HG02943 (cell line): Measurements from ENCODE around the gene INPP5E.

Source experiments
- ATAC-seq: cut with Tn5 transposase; IDR thresholded peaks from one replicate; pipeline ENCODE4 v1.9.1; 2021; ENCODE audit warnings: mild to moderate bottlenecking, low read depth, moderate library complexity; ENCODE audit not compliant: unreplicated experiment

The INPP5E gene

DNA sequence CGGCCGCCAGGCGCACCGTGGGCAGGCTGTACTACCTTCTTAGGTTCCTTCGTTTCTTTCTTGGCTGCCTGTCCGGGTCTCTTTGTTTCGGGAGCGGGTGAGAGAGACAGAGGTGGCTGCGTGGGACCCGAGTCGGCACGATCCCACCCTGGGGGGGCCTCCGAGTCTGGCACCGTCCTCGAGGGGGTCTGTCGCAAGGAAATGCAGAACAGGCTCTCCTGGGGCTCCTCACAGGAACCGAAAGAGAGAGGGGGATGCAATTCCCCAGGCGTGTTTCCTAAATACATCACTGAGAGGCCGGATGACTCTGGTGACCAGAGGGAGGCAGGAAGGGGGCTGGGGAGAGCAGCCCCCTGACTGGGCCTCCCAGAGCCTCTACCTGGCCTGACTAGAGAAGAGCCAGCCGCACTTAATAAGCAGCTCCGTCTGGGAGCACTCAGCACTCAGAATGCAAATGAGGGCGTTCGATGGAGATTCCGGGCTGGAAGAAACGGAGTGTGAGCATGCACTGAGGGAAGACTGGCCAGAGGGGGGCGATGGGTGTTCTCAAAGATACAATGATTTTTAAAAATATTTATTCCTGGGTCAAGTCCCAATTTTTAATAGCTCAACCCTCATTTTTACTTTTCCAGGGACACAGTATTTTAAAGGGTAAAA lies 11.7 kb upstream of the INPP5E start:
- ATAC-seq = no peak

DNA sequence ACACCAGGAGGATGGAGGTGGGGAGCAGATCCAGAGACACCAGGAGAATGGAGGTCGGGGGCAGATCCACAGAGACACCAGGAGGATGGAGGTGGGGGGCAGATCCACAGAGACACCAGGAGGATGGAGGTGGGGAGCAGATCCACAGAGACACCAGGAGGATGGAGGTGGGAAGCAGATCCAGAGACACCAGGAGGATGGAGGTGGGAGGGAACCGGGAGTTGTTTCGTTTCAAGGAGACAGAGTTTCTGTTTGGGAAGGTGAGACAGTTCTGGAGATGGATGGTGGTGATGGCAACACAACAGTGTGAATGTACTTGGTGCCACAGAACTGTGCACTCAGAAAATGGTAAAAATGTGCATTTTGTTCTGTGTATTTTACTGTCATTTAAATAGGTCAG lies 9.0 kb upstream of the INPP5E start:
- no peak for ATAC-seq

DNA sequence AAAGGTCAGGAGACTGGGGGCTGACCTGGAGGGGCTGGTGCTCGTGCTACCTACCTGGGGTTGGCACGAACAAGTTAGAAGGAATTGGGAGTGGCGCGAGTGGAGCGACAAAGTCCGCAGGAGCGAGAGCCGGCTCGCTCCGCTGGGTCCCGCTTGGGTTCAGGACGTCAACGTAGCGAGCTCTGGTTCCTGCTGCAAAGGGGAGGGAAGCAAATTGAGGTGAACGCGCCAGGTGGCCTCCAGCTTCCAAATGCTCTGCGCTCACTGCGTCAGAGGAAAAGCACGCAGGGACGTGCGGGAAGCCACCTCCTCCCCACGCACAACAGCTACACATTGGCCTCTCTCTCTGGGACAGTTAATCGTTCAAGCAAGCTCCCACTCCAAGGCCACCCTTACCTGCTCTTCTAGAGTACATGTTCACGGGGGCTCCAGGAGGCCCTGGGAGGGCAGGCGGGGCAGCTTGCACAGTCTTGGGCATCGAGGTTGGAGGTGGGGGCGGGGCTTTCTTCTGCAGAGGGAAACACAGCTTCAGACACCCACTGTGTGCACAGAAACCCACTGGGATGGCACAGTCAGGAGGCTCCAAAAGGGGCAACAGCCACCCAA lies 7.6 kb upstream of the INPP5E start:
- no peak for ATAC-seq

DNA sequence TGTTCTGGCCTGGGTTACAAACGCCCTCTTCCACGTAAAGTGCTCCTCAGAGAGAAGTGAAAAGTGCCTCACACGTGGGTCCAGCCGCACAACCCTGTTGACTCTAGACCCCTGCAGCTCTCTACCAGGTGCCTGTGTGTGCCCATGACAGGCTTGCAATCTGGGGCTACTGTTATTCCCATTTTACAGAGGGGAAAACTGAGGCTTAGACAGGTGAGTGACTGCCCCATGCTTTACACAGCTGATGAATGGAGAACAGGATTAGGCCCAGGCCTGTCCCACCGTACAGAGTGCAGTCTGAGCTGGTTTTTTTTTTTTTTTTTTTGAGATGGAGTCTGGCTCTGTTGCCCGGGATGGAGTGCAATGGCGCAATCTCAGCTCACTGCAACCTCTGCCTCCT lies 6.2 kb upstream of the INPP5E start:
- ATAC-seq = no peak

DNA sequence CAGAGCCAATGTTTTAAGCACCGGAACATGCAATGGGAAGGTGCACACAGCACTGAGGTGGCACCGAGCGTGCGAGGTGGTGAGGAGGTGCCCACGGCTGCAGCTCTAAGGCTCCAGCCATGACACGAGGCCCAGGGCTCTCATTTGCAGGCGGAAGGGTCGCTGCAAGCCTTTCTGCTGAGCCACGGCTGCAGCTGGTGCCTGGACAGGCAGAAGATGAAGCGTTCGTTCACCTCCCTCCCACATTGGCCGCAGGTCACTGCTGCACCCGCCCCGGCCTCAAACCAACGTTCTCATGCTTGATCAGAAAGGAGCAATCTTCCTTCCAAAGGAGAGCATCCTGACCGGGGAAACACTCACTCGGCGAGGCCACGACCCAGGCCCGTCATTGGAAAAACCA lies 4.5 kb upstream of the INPP5E start:
- ATAC-seq = no peak

DNA sequence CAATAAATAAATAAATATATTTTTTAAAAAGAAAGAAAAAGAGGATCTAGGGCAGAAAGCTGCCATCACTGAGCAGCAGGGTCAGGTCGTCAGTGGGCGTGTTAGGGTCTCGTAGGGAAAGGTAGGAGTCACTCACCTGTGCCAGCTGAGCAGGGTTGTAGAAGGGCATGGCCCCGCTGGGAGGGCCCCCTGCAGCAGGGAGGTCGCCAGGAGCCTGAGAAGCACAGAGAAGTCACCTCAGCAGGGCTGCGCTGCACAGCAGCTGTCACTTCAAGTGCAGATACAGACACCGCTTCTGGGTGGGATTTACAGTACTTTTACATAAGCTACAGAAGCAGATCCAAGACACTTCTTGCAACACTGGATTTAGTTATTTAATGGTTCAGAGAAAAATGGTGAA lies 4.0 kb upstream of the INPP5E start:
- no peak for ATAC-seq

DNA sequence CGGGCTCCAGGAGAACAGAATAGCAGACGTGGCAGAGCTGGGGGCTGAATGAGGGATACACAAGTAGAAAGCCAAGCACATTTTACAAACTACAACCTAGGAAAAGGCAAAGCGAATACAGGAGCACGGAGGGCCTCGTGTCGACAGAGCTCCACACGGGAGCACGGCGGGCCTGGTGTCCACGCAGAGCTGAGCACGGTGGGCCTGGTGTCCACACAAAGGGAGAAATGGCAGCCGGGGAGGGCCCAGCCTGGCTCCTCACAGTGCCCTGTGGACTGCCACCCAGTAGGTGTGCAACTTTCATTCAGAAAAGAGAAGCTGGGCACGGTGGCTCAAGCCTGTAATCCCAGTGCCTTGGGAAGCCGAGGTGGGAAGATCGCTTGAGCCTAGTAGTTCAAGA lies 3.4 kb upstream of the INPP5E start:
- ATAC-seq = no peak

DNA sequence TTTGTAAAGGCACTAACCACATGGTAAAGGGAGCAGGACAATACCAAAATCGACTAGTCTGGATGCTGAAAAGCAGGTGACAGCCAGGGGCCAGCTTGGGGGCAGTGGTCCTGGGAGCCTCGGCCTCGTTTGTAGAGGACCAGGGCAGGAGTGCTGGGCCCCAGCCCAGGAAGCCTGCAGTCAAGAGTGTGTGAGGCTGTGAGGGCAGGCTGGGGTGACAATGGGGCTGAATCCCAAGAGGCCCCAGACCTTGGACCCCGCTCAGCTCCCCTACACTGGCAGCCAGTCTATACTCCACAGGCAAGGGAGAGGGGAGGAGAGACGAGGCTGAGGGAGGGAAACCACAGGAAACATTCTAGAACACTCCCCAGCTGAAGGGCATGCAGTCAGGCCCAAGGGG lies 2.6 kb upstream of the INPP5E start:
- no peak for ATAC-seq

DNA sequence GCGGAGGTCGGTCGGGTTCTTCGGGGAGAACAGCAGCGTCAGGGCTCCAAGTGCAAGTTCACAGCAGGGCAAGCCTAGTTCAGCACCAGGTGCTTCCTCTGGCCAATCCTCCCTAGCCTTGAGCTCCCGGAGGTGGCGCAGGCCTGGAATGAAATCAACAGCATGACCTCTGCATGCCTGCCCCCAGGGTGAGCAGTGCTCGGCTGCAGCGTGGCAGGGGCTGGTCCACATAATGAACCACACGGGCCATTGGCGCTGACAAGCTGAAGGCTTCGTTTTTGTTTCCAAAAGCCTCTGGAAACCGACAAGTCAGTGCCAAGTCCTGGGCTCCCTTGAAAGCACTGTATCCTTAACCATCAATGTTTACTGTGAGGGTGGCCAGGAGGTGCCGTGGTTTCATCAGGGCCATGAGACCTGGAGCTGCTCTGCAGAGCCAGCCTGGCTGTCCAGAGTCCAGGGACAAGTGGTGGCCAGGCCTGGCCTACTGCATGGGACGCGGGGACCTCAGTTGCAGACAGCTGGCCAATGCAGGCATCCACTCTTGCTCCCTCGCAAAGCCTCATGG lies 2.1 kb upstream of the INPP5E start:
- no peak for ATAC-seq

DNA sequence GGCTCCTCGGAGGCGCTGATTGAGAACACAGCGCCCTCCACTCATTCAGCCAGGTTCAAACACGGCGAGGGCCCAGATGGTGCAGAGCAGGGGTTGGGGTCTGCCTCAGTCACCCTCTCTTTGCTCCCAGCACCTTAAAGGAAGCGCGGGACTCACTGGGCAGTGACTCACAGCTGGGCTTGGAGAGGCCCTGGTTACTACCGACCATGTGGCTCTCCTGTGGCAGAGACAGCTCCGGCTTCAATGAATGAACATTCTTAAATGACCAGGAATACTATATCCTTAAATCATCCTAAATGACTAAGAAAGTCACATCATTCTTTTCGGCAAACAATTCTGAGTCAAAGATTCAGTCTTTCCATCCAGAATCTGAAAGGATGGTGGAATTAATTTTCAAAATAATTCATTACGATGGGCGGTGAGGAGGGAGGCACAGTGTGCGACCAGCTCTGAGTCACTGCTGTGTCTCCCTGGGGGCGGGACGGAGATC lies 1.6 kb upstream of the INPP5E start:
- no peak for ATAC-seq

DNA sequence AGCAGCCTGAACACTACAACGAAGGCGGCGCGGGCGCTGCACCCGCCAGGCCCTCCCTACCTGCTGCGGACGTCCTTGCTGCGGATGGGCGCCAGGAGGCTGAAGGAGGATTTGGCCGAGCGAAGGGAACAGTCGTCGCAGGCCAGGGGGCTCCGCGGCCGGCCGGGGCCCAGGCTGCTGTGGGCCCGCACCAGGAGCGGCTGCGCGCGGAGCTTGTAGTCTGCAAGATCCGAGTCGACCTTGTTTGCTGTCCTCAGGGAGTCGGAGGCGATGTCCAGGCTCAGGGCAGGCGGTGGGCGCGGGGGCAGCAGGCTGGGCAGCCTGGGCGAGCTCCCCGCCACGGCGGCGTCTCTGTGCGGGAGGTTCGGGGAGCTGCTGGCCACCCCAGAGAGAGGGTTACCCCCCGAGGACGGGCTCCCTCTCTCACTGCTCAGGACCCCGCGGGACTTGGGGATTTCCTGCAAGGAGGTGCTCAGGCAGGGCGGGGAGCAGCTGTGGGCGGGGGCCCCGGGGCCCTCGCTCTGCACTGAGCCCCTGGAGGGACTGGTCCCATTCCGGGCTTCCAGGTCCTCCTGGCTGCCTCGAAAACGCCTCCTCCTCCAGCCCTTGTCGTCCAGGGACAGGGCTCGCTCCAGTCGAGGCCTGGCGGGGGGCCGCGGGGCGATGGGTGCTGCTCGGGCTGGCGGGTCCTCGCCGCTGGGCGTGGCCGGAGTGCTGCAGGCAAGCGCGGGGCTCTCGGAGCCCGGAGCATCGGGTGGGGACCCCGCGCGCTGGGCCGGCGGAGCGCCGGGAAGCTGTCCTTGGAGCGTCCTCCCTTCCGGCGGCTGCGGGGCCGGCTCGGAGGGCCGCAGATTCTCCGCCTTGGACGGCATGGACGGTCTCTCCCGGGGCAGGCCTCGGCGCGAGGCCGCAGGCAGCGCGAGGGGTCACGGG lies 831 bp downstream of the INPP5E start:
- peak; percentile 28 for ATAC-seq

DNA sequence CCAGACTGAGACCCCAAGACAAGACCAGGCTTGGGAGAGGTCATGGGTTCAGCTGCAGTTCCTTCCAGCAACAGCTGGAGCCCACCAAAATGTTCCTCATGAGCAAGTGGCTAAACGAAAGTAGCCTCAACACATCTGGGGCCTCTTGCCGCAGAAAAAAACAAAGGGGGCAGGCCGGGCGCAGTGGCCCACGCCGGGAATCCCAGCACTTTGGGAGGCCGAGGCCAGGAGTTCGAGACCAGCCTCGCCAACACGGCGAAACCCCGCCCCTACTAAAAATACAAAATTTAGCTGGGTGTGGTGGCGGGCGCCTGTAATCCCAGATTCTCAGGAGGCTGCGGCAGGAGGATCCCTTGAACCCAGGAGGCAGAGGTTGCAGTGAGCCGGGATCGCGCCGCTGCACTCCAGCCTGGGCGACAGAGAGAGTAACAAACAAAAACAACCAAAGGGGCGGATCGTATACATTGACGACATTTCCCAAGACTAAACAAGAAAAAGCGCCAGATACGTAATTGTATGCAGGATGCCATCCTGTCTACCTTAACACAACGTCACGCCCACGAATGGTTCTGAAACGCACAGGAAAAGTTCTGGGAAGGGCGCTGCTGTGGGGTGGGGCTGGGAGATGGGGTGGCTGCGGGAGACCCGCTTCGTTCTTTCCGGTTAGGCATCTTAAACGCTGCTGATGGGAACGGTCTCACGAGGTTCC lies 1.7 kb downstream of the INPP5E start:
- ATAC-seq = no peak

DNA sequence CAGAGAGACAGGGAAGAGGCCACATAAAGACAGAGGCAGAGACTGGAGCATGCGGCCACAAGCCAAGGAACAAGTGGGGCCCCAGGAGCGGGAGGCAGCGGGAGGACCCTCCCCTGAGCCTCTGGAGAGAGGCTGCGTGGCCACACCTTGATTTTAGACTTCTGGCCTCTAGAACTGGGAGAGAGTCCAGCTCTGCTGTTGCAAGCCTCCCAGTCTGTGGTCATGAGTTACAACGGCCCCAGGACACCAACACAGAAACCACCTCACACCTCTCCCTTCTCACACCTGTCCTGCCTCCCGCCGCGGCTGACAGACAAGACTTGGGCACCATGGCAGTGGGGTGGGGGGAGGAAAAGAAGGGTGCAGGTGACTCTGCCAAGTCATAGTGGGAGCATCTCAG lies 2.2 kb downstream of the INPP5E start:
- ATAC-seq = no peak

DNA sequence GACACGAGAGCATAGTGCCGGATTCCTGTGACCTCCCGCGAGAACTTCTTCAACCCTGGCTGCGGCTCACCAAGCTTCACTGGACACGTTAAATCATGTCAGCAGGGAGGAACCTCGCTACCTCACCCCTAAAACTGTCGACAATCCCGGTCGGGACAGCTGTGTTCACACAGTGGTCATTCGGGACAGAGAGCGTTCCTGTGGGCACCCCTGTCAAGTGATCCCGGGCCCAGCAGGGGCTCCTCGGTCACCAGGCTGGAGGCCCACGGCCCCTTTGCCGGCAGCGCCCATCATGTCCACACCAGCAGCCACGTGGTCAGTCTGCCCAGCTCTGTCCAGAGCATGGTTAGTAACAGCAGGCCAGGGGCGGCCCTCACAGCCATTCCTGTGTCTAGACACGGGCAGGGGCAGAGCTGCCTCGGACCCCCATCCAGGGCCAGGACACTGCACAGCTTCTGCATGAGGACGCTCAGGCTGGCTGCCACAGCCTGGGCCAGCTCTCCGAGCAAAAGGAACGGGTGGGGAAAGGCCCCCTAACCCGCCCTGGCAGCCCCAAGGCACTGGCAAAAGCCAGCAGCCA lies 3.5 kb downstream of the INPP5E start:
- ATAC-seq = no peak

DNA sequence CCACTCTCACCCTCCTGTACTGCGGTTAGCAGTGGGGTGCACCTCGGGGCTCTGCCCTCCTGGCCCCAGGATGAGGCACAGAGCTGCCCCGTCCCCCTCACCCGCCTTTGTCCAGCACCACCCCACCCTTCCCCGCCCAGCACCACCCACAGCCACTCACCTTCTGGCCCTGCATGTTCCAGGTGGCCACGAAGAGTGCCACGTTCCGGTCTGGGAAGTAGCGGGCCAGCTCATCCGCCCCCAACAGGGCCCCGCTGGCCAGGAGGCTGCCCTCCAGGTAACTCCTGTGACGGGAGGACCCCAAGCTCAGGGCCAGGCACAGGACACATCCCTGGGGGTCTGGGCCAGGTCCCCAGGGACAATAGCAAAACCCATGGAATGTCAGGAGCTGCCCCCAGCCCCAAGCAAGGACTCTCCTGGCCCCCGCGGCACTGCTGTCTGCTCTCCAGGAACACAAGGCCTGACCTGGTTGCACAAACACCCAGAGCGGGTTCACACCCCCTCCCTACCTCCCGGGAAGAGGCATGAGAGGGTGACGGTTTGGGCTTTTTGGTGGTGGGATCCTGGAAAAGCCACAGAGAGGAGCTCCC lies 5.0 kb downstream of the INPP5E start:
- no peak for ATAC-seq

DNA sequence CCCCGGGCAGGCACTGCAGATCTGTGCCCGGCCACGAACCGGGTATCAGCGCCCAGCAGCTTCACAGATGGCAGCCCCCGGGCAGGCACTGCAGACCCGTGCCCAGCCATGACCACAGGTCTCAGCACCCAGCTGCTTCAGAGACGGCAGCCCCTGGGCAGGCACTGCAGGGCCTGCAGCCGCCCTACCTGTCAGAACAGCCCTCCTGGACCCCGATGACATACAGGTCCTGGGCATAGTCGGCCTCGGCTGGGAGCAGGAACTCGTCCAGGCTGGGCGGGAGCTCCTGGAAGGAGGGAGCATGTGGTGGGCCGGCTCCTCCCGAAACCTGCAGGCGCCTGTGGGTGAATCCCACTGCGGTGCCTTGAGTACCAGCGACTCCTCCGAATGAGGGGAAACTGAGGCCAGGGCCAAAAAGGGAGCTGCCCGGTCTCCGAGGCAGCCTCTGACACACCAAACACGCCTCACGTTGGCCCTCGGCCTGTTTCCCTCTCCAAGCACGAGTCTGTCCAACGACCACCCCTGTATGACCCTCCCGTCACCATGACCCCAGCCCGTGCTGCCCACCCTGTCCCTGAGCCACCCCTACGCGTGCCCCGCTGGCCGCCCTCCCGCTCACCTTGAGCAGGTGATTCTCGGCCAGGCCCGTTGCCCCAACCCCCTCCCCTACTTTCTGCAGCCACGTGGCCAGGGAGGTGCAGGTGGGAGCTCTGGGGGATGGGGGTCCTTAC lies 5.6 kb downstream of the INPP5E start:
- ATAC-seq = no peak

DNA sequence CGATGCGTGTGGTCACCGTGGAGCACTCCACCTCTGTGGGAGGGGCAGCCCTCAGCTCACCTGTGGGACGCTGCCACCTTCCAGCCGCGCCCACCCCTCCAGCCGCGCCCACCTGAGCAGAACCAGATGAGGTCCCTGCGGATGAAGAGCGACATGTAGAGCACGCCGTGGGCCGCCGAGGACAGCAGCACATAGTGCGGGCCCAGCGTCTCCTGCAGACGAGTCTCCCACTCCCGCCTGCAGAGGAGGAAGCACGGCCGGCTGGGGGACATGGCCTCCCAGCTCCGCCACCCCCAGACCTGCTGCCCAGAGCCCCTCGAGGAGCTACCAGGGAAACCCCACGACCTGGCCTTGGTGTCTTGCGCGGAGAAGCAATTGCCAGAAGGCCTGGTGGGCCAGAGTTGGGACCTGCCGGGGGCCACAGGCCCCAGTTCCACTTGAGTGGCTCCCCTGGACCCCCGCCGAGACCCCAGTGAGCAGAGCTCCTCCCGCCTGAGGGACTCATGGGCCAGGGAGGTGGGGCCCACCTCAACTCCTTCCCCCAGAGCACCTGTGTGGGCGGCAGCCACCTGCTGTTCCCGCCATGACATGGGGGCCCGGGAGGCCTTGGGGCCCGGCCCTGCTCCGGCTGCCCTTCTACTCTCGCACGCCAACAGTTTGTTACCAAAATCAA lies 6.5 kb downstream of the INPP5E start:
- no peak for ATAC-seq

DNA sequence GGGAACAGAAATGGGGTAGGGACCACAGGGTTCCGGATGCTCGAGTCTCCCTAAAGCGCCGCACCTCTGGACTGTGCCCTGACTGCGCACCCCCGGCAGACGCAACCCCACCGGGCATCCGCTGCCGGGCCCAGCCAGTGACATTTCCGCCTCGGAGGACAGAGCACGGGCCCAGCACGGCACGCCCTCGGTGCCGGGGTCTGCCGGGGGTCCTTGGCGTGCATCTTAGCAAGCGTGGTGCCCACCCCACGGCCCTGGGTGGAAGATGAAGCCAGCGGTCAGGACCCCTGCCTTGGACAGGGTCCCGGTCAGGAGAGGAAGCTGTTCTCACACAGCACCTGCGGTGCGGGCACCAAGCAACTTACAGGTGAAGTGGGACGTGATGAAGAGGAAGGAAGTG lies 7.1 kb downstream of the INPP5E start:
- ATAC-seq = no peak
